Measurements from ENCODE around the gene PLA2G2F. TPM values are rescaled to one million over a fixed set of nuclear protein-coding genes. Genes with fewer than 3 reads are reported as not detected.

PLA2G2F gene
- total and polyA plus RNA-seq, 2 experiments from 2014 or later = not detected

DNA sequence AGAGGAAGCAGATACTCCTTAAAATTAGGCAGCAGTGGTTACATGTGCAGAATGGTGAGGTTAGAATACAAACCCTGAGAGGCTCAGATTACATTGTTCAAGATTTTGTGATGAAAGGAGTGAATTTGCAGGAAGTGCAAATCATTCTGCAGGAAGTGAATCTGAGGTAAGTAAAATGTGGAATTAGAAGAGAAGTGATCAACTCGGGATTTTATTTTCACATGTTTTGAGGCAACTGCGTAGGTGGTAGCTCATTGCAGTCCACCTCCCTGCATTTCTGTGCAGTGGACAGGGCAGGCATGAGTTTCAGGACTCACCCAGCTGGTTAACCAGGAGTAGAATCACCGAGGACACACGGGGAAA, 49.3 kb downstream of the PLA2G2F start:
- ATAC-seq (no peak), DNase-seq (ENCODE audit: low spot score) (no peak)
- no peaks in the 10 kb centered on the region; the same call in 2 of the 3 replicates for H3K36me3 Mint-ChIP-seq (ENCODE audit: low read depth)
- Histone ChIP-seq H4K20me1 (replicated peaks; ENCODE audit: insufficient read depth) (no peaks in the 10 kb centered on the region), H3K79me2 (replicated peaks; ENCODE audit: insufficient read depth) (no peaks in the 10 kb centered on the region), H3K4me1 (ENCODE audit: insufficient read depth) (peaks cover 9% of the 10 kb centered on the region), H3K27ac (ENCODE audit: low read depth) (no peak overlapping the region), H3F3A (replicated peaks; ENCODE audit: low read depth) (no peaks in the 10 kb centered on the region), H3K4me3 (no peak overlapping the region), H3K27me3 (ENCODE audit: insufficient read depth) (peaks cover 13% of the 10 kb centered on the region), H3K9me2 (ENCODE audit: insufficient read depth) (no peaks in the 10 kb centered on the region), H3K4me2 (no peak overlapping the region), H3K36me3 (ENCODE audit: insufficient read depth) (no peaks in the 10 kb centered on the region), H2AFZ (no peak overlapping the region)
- TF ChIP-seq, protein P1, sequence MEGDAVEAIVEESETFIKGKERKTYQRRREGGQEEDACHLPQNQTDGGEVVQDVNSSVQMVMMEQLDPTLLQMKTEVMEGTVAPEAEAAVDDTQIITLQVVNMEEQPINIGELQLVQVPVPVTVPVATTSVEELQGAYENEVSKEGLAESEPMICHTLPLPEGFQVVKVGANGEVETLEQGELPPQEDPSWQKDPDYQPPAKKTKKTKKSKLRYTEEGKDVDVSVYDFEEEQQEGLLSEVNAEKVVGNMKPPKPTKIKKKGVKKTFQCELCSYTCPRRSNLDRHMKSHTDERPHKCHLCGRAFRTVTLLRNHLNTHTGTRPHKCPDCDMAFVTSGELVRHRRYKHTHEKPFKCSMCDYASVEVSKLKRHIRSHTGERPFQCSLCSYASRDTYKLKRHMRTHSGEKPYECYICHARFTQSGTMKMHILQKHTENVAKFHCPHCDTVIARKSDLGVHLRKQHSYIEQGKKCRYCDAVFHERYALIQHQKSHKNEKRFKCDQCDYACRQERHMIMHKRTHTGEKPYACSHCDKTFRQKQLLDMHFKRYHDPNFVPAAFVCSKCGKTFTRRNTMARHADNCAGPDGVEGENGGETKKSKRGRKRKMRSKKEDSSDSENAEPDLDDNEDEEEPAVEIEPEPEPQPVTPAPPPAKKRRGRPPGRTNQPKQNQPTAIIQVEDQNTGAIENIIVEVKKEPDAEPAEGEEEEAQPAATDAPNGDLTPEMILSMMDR (conservative IDR thresholded peaks at IDR 0.05; ENCODE audit: low read depth in 2 of 2) = no peak
- no peak for TF ChIP-seq STAT1 (IDR thresholded peaks at IDR 0.05; ENCODE audit: unreplicated experiment)
- H3K27ac Mint-ChIP-seq = no peak overlapping the region
- H3K9me3 Mint-ChIP-seq = 0 out of 3 replicates have a peak, but pooled peaks cover 3% of the 10 kb centered on the region
- peaks cover 16% of the 10 kb centered on the region for H3K27me3 Mint-ChIP-seq (ENCODE audit: insufficient read depth, low read depth, poor library complexity)
- H3K4me1 Mint-ChIP-seq = peaks cover 23% of the 10 kb centered on the region
- no peak overlapping the region for H3K4me3 Mint-ChIP-seq

DNA sequence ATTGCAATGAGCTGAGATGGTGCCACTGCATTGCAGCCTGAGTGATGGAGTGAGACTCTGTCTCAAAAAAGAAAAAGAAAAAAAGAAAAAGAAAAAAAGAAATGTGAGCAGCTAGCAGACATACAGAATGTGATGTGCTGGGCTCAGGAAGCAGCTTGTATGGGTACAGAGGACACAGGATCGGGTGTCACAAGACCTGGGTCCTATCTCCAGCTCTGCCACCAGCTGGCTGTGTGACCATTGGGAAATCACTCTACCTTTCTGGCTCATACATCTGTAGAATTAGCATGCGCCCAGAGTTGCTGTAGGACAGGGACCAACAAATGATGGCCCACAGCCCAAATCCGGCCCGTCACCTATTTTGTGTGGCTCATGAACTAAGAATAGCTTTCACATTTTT, 50.5 kb downstream of the PLA2G2F start:
- Mint-ChIP-seq H3K4me1 (peaks cover 25% of the 10 kb centered on the region), H3K27me3 (ENCODE audit: insufficient read depth, low read depth, poor library complexity) (peaks cover 11% of the 10 kb centered on the region), H3K9me3 (0 out of 3 replicates have a peak, but pooled peaks cover 3% of the 10 kb centered on the region), H3K36me3 (ENCODE audit: low read depth) (no peaks in the 10 kb centered on the region; the same call in 2 of the 3 replicates), H3K4me3 (no peak overlapping the region), H3K27ac (no peak overlapping the region)
- peaks cover 9% of the 10 kb centered on the region for H3K27me3 ChIP-seq (ENCODE audit: insufficient read depth)
- no peak overlapping the region for H2AFZ ChIP-seq
- ATAC-seq (no peak), DNase-seq (ENCODE audit: low spot score) (no peak)
- H3K27ac ChIP-seq (ENCODE audit: low read depth) = no peak overlapping the region
- no peak overlapping the region for H3K4me2 ChIP-seq
- H3F3A ChIP-seq (replicated peaks; ENCODE audit: low read depth) = no peaks in the 10 kb centered on the region
- no peaks in the 10 kb centered on the region for H3K36me3 ChIP-seq (ENCODE audit: insufficient read depth)
- H3K4me1 ChIP-seq (ENCODE audit: insufficient read depth) = peaks cover 15% of the 10 kb centered on the region
- no peaks in the 10 kb centered on the region for H3K79me2 ChIP-seq (replicated peaks; ENCODE audit: insufficient read depth)
- 0 out of 2 replicates have a peak, but pooled peaks cover 4% of the 10 kb centered on the region for H3K9me2 ChIP-seq (ENCODE audit: insufficient read depth)
- no peak overlapping the region for H3K4me3 ChIP-seq
- H4K20me1 ChIP-seq (replicated peaks; ENCODE audit: insufficient read depth) = no peaks in the 10 kb centered on the region
- TF ChIP-seq, protein P2, sequence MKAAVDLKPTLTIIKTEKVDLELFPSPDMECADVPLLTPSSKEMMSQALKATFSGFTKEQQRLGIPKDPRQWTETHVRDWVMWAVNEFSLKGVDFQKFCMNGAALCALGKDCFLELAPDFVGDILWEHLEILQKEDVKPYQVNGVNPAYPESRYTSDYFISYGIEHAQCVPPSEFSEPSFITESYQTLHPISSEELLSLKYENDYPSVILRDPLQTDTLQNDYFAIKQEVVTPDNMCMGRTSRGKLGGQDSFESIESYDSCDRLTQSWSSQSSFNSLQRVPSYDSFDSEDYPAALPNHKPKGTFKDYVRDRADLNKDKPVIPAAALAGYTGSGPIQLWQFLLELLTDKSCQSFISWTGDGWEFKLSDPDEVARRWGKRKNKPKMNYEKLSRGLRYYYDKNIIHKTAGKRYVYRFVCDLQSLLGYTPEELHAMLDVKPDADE (IDR thresholded peaks at IDR 0.05) = no peak
- TF ChIP-seq EZH2phosphoT487 (IDR thresholded peaks at IDR 0.05; ENCODE audit: unreplicated experiment) (no peak), EZH2 (IDR thresholded peaks at IDR 0.05; ENCODE audit: low read depth, unreplicated experiment) (no peak), NANOG (IDR thresholded peaks at IDR 0.05; ENCODE audit: borderline replicate concordance) (no peak), ZNF331 (CRISPR knock-in tag; IDR thresholded peaks at IDR 0.05; ENCODE audit: low read depth) (no peak), ZNF114 (CRISPR knock-in tag; IDR thresholded peaks at IDR 0.05) (no peak), POLR2AphosphoS5 (IDR thresholded peaks at IDR 0.05; ENCODE audit: low read depth) (no peak)
- TF ChIP-seq, protein P1 (conservative IDR thresholded peaks at IDR 0.05; ENCODE audit: low read depth in 2 of 2) = no peak
- TF ChIP-seq, protein P3, sequence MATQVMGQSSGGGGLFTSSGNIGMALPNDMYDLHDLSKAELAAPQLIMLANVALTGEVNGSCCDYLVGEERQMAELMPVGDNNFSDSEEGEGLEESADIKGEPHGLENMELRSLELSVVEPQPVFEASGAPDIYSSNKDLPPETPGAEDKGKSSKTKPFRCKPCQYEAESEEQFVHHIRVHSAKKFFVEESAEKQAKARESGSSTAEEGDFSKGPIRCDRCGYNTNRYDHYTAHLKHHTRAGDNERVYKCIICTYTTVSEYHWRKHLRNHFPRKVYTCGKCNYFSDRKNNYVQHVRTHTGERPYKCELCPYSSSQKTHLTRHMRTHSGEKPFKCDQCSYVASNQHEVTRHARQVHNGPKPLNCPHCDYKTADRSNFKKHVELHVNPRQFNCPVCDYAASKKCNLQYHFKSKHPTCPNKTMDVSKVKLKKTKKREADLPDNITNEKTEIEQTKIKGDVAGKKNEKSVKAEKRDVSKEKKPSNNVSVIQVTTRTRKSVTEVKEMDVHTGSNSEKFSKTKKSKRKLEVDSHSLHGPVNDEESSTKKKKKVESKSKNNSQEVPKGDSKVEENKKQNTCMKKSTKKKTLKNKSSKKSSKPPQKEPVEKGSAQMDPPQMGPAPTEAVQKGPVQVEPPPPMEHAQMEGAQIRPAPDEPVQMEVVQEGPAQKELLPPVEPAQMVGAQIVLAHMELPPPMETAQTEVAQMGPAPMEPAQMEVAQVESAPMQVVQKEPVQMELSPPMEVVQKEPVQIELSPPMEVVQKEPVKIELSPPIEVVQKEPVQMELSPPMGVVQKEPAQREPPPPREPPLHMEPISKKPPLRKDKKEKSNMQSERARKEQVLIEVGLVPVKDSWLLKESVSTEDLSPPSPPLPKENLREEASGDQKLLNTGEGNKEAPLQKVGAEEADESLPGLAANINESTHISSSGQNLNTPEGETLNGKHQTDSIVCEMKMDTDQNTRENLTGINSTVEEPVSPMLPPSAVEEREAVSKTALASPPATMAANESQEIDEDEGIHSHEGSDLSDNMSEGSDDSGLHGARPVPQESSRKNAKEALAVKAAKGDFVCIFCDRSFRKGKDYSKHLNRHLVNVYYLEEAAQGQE (IDR thresholded peaks at IDR 0.05; ENCODE audit: unreplicated experiment) = no peak
